ENCODE measurements around the gene ARID5A.
"Not testable (repeated sequence)": the region's sequence is repeated elsewhere in the genome, so short reads cannot be mapped to it uniquely, and the experiment has no call there.

The ARID5A gene, protein sequence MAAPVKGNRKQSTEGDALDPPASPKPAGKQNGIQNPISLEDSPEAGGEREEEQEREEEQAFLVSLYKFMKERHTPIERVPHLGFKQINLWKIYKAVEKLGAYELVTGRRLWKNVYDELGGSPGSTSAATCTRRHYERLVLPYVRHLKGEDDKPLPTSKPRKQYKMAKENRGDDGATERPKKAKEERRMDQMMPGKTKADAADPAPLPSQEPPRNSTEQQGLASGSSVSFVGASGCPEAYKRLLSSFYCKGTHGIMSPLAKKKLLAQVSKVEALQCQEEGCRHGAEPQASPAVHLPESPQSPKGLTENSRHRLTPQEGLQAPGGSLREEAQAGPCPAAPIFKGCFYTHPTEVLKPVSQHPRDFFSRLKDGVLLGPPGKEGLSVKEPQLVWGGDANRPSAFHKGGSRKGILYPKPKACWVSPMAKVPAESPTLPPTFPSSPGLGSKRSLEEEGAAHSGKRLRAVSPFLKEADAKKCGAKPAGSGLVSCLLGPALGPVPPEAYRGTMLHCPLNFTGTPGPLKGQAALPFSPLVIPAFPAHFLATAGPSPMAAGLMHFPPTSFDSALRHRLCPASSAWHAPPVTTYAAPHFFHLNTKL

GRCh38 chr2:96536445-96537065 is at the start of gene ARID5A:
TSS of gene ARID5A (plus strand) at chr2:96536752. CDS start at chr2:96536827, 75 bp downstream.
- peak; percentile 91 for DNase-seq

GRCh38 chr2:96489261-96489660 is 47.3 kb upstream of the ARID5A start:
- no peak for DNase-seq

DNA sequence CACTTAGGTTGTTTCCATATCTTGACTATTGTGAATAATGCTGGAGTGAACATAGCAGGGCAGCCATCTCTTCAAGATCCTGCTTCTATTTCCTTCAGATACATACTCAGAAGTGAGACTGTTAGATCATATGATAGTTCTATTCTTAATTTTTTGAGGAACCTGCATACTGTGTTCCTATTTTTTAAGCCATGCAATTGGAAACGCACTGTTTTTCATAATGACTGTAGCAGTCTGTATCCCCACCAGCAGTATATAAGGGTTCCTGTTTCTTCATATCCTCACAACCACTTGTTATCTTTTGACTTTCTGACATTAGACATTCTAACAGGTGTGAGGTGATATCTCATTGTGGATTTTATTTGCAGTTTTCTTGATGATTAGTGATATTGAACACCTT is 46.9 kb upstream of the ARID5A start:
- DNase-seq, result no peak

DNA sequence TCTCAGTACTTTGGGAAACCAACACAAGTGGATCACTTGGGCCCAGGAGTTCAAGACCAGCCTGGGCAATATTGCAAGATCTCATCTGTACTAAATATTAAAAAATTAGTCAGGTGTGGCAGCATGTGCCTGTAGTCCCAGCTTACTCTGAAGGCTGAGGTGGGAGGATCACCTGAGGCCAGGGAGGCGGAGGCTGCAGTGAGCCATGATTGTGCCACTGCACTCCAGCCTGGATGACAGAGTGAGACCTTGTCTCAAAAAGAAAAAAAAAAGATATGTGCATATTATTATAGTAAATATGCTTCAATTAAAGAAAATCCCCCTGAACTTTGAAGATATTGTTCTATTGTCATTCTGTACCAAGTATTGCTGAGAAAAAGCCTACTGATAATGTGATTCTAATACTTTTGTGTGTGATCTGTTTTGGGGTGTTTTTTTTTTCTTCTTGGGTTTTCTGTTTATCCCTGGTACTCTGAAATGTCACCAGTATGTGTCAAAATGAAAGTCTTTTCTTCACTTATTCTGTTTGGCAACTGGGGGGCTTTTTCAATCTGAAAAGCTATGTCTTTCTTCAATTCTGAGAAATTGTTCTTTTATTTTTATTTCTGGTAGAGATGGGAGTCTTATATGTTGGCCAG is 44.6 kb upstream of the ARID5A start:
- DNase-seq, result no peak

GRCh38 chr2:96493072-96493471 is 43.5 kb upstream of the ARID5A start:
- DNase-seq, result no peak

GRCh38 chr2:96494188-96494587 is 42.4 kb upstream of the ARID5A start:
- DNase-seq, result no peak

DNA sequence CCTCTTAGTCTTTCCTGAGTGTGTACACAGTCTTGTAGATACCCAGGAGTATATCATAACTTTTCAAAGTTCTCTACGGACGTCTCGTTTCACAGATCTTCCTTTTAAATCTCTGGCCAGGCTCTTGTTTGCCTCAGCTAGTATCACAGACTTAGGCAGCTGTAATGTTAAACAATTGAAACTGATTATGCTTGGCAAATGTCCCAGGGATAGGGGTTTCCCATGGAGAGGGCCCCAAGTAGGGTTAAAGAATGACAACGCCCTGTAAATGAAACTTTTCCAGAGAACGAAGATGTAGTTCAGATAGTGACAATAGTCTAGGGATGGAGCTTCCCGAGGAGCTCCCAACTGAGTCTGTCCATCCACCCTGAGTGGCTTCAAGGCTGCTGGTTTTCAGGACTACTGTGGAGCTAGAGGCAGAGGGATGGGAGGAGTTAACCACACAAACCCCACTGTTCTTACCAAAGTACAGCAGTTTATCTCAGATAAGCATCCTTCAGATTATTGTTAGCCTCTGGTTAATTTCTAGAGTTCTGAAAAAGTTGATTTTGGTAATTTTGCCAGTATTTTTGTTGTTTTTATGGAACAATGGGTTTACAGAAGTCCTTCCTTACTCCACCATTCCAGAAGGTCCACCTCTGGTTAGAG is 40.4 kb upstream of the ARID5A start:
- DNase-seq, result no peak

- DNase-seq, result no peak
Measured at GRCh38 chr2:96498021-96498431, 38.5 kb upstream of the ARID5A start.

DNA sequence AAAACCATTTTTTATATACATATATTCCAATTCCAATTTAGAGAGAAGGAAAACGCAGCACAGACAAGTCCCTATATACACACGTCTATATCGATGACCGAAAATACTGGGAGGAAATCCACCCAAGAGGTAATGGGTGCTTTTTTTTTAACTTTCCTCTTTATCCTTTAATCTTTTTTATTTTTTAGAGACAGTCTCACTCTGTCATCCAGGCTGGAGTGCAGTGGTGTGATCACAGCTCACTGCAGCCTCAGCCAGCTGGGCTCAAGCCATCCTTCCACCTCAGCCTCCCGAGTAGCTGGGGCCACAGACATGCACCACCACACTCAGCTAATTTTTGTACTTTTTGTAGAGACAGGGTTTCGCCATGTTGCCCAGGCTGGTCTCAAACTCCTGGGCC is 37.9 kb upstream of the ARID5A start:
- not testable (repeated sequence) for DNase-seq

DNA sequence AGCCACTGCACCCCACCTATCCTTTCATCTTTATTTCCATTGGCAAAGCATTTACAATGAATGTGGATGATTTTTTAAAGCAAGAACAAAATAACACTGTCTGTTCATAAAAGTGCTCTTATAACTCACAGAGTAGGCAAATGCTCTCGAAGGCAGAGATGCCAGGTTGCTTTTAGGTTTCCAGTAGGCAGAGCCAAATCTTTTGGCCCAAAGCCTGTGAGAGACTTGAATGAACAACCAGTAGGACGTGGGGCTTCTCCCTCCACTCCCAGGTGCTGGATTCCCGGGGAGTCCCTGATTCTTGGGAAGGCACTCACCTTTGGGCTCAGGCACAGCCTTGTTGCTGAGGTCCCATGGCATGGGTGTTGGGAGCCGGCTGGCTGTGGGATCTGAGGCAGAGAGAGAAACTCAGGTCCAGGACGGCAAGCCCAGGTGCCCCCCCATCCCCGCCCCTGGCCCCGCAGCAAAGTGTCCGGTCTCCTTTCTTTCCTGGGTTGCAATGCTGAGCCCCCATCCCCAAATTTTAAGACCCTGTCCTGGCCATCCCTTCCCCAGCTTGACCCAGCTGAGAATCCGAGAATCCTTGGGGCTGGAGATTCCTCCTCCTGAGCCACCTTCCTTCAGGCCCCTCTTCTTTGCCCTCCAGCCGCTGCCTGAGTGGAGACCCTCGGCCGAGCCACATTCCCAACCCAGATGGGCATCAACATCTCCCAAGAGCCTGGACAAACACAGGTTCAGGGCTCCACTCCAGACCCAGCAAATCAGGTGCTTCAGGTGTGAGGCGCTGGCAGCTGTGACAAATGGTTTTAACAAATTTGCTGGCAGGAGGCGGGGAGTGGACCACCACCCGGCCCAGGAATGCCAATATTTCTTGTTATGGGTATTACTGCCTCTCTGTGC is 37.2 kb upstream of the ARID5A start:
- no peak for DNase-seq

GRCh38 chr2:96500385-96501066 is 36.0 kb upstream of the ARID5A start:
- no peak for DNase-seq

- DNase-seq, result no peak
Measured at GRCh38 chr2:96501471-96501874, 35.1 kb upstream of the ARID5A start.

GRCh38 chr2:96501886-96502810 is 34.4 kb upstream of the ARID5A start:
- DNase-seq, result no peak

DNA sequence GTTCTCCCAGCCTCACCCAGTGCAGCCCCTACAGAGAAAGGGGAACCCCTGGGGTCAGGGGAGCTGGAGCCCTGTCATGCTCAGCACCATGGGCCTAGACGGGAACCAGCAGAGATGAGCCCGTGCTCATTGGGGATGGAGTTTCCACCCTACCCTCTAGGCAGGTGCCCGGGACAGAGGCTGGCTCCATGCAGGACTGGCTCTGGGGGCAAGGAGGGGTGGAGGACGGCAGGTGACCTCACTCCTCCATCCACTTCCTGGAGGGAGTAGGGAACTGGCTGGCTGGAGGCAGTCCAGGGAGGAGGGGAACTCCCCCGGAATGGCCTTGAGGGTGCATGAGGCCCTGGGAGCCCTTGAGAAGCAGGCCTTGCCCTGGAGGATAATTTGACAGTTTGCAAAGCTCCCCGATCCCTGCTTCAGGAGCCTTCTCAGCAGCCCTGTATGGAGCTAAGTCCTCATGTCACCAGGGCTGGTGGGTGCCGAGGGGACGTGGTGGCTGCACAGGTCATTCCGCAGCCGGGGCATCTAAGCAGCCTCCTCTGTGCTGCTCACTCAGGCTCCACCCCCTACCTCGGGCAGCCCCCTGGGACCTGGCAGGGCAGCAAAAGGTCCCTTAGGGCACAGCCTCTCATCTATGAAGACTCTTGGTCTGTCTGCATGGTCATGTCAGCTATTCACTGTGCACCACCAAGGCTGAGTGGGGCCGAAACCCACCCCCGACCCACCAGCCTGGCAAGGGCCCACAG is 33.5 kb upstream of the ARID5A start:
- DNase-seq, result no peak

- no peak for DNase-seq
Measured at GRCh38 chr2:96503637-96504243, 32.8 kb upstream of the ARID5A start.

GRCh38 chr2:96505231-96505889 is 31.2 kb upstream of the ARID5A start, which contains the start of gene NEURL3:
TSS of gene NEURL3 (minus strand) at chr2:96505357. CDS start at chr2:96505286, 71 bp downstream.
- DNase-seq, result peak; percentile 19

DNA sequence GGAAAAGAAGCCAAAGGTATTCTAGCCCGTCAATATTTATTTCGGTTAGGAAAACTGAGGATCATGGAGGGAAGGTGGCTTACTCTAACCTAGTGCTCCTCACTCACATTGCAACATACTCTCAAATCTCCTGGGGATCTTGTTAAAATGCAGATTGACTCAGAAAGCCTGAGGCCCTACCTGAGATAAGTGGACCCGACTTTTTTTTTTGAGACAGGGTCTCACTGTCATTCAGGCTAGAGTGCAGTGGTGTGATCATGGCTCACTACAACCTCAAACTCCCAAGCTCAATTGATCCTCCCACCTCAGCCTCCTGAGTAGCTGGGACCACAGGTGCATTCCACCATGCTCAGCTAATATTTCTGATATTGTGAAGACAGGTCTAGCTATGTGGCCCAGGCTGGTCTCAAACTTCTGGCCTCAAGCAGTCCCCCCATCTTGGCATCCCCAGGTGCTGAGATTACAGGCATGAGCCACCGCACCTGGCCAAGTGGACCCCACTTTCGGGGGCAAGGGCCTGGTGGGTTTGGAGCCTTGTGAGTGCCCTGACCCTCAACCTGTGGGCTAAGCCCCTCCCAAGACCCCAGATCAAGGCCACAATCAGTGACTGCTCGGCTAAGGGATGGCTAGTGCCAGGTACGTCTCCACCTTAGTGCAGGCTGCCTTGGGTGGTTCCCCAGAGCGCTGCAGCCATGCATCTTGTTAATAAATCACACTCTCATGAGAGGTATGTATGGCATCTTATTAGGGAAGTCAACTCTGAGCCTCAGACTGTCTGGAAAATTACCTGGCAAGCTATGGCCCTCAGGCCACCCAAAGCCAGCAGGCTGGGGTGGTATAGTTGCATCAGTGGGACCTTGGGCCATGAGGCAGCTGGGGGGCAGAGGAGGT is 30.3 kb upstream of the ARID5A start:
- DNase-seq, result no peak
